ENCODE data around the gene KANK2.

DNA sequence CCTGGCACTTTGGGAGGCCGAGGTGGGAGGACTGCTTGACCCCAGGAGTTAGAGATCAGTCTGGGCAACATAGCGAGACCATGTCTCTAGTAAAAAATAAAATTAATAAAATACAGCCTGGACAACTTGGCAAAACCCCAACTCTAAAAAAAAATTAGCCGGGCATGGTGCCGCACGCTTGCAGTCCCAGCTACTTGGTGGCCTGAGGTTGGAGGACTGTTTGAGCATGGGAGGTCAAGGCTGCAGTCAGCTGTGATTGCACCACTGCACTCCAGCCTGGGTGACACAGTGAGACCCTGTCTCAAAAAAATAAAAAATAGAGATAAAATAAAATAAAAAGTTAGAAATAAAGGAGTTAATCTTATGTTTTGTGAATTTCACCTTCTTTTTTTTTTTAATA lies 26.2 kb downstream of the KANK2 start:
- TF ChIP-seq CTCF (IDR thresholded peaks at IDR 0.05) (no peak), POLR2A (IDR thresholded peaks at IDR 0.05) (no peak), POLR2AphosphoS5 (IDR thresholded peaks at IDR 0.05) (no peak), EP300 (IDR thresholded peaks at IDR 0.05) (no peak)

Data from suprapubic skin (tissue), 4 donors.